HCT116 (cell line): ENCODE measurements around the gene ADGRB2.

Experiments
- CBX3 ChIP-seq: IDR thresholded peaks from 2 replicates; pipeline ENCODE4 v1.6.1; 2012; ENCODE audit warnings: low read depth
- CEBPB ChIP-seq: IDR thresholded peaks from 2 replicates; pipeline ENCODE4 v1.6.1; 2012; ENCODE audit warnings: low read depth
- EZH2 ChIP-seq: fragments of 200-600 bp; sonication (generic); IDR thresholded peaks from 2 replicates; pipeline ENCODE4 v1.6.1; 2017; ENCODE audit warnings: antibody characterized with exemption, mixed run types
- EZH2phosphoT487 ChIP-seq: fragments of 200-600 bp; IDR thresholded peaks from 2 replicates; pipeline ENCODE4 v1.6.1; 2018; ENCODE audit warnings: antibody characterized with exemption, borderline replicate concordance
- JUND ChIP-seq: IDR thresholded peaks from 2 replicates; pipeline ENCODE4 v1.6.1; 2012
- POLR2A ChIP-seq: IDR thresholded peaks from 2 replicates; pipeline ENCODE4 v1.7.0; 2011; ENCODE audit warnings: borderline replicate concordance; ENCODE audit not compliant: insufficient read depth, insufficient read length; ENCODE audit errors: extremely low read depth
- POLR2AphosphoS5 ChIP-seq: IDR thresholded peaks from 2 replicates; pipeline ENCODE4 v1.6.1; 2011; ENCODE audit warnings: mild to moderate bottlenecking, low read depth, low read length, moderate library complexity
- REST ChIP-seq: IDR thresholded peaks from 2 replicates; pipeline ENCODE4 v1.6.1; 2012; ENCODE audit warnings: low read depth
- SIN3A ChIP-seq: IDR thresholded peaks from 2 replicates; pipeline ENCODE4 v1.6.1; 2012; ENCODE audit warnings: low read depth
- YY1 ChIP-seq: IDR thresholded peaks from 2 replicates; pipeline ENCODE4 v1.6.1; 2011; ENCODE audit warnings: low read length, low read depth, moderate library complexity, mild to moderate bottlenecking; ENCODE audit not compliant: insufficient replicate concordance; ENCODE audit errors: extremely low read depth
- ZBTB33 ChIP-seq: IDR thresholded peaks from 2 replicates; pipeline ENCODE4 v1.6.1; 2011; ENCODE audit warnings: mild to moderate bottlenecking, low read length, moderate library complexity; ENCODE audit not compliant: insufficient replicate concordance; ENCODE audit errors: extremely low read depth
- ZFX ChIP-seq: fragments of 450-650 bp; IDR thresholded peaks from 2 replicates; pipeline ENCODE4 v1.6.1; 2017
- TF ChIP-seq, protein P1 (sequence below), 3 experiments: fragments of 200-600 bp in 1 of 3; sonication (generic) in 1 of 3; IDR thresholded peaks in 2 of 3; conservative IDR thresholded peaks in 1 of 3; 2 replicates each; pipeline ENCODE4 v1.5.1; 2012 to 2017; ENCODE audit warnings: low read depth in 2 of 3, low read length in 2 of 3, antibody characterized with exemption in 1 of 3, borderline replicate concordance in 1 of 3, control low read depth in 1 of 3, mild to moderate bottlenecking in 1 of 3, mixed read lengths in 1 of 3, mixed run types in 1 of 3, moderate library complexity in 1 of 3; ENCODE audit not compliant: insufficient read depth in 1 of 3

DNA sequence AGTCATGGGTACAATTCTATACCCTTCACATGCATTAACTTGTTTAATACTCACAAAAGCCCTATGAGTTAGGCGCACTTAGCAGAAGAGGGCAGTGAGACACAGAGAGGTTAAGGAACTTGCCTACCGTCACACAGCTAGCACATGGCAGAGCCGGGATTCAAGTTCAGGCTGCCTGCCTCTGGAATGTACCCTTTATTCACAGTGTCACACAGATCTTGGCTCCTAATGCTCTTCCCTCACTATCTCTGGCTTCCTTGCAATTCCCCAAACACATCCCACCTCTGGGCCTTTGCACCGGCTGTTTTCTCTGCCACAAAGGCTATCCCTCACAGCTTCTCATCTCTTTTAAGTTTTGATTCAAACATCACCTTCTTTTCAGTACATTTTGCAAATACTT is 85.5 kb downstream of the ADGRB2 start:
- no peak for TF ChIP-seq POLR2A
- TF ChIP-seq, protein P1, sequence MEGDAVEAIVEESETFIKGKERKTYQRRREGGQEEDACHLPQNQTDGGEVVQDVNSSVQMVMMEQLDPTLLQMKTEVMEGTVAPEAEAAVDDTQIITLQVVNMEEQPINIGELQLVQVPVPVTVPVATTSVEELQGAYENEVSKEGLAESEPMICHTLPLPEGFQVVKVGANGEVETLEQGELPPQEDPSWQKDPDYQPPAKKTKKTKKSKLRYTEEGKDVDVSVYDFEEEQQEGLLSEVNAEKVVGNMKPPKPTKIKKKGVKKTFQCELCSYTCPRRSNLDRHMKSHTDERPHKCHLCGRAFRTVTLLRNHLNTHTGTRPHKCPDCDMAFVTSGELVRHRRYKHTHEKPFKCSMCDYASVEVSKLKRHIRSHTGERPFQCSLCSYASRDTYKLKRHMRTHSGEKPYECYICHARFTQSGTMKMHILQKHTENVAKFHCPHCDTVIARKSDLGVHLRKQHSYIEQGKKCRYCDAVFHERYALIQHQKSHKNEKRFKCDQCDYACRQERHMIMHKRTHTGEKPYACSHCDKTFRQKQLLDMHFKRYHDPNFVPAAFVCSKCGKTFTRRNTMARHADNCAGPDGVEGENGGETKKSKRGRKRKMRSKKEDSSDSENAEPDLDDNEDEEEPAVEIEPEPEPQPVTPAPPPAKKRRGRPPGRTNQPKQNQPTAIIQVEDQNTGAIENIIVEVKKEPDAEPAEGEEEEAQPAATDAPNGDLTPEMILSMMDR (IDR thresholded peaks at IDR 0.05 in 2 of 3, conservative IDR thresholded peaks at IDR 0.05 in 1 of 3; ENCODE audit: borderline replicate concordance in 1 of 3, insufficient read depth in 1 of 3, low read depth in 2 of 3, low read length in 2 of 3): no peak
- no peak for TF ChIP-seq CBX3
- TF ChIP-seq EZH2phosphoT487: no peak
- no peak for TF ChIP-seq POLR2AphosphoS5
- no peak for TF ChIP-seq EZH2
- TF ChIP-seq SIN3A: no peak
- TF ChIP-seq ZBTB33: no peak
- TF ChIP-seq YY1: no peak
- no peak for TF ChIP-seq REST
- no peak for TF ChIP-seq CEBPB
- no peak for TF ChIP-seq ZFX
- TF ChIP-seq JUND: no peak
